ENCODE measurements around the gene KRTAP5-6.

DNA sequence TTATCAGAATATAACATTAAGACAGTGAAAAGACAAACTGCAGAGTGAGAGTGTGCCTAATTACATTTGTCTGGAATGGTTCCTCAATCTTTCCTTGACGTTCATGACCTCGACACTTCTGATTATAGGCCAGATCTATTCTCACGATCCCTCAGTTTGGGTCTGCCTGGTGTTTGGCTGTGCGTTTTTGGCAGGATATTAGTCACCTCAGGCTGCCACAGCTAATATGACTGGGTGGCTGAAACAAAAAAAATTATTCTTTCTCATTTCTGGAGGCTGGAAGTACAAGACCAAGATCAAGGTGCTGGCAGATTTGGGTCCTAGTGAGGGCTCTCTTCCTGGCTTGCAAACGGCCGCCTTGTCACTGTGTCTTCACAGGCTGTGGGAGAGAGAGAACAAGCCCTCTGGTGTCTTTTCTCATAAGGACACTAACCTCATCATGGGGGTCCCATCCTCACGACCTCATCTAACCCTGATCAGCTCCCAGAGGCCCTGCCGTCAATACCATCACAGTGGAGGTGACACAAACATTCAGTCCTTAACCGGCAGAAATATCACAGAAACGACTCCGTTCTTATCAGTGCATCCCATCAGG, 30.2 kb downstream of the KRTAP5-6 start:
- TF ChIP-seq, protein P1, sequence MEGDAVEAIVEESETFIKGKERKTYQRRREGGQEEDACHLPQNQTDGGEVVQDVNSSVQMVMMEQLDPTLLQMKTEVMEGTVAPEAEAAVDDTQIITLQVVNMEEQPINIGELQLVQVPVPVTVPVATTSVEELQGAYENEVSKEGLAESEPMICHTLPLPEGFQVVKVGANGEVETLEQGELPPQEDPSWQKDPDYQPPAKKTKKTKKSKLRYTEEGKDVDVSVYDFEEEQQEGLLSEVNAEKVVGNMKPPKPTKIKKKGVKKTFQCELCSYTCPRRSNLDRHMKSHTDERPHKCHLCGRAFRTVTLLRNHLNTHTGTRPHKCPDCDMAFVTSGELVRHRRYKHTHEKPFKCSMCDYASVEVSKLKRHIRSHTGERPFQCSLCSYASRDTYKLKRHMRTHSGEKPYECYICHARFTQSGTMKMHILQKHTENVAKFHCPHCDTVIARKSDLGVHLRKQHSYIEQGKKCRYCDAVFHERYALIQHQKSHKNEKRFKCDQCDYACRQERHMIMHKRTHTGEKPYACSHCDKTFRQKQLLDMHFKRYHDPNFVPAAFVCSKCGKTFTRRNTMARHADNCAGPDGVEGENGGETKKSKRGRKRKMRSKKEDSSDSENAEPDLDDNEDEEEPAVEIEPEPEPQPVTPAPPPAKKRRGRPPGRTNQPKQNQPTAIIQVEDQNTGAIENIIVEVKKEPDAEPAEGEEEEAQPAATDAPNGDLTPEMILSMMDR (conservative IDR thresholded peaks at IDR 0.05 in 1 of 2, IDR thresholded peaks at IDR 0.05 in 1 of 2; ENCODE audit: extremely low read depth in 1 of 2, insufficient read depth in 1 of 2, low read depth in 1 of 2, low read length in 2 of 2), result no peak
- no peak for TF ChIP-seq EZH2 (IDR thresholded peaks at IDR 0.05; ENCODE audit: borderline replicate concordance, low read length)
